SK-N-SH (cell line): ENCODE results near the gene RNGTT. TPM values are rescaled to one million over a fixed set of nuclear protein-coding genes. Genes with fewer than 3 reads are reported as not detected.

ENCODE experiments used
- CTCF ChIA-PET: fragments of 300-600, 350-600 bp; formaldehyde crosslinking; extraction: SDS; loops from one replicate; lab custom pipeline; 2021; lab: Yijun Ruan, JAX
- POLR2A ChIA-PET: fragments of 350-600 bp; sonication (Branson Sonifier 250); formaldehyde crosslinking; extraction: SDS; loops from one replicate; lab custom pipeline; 2020; ENCODE audit warnings: antibody characterized with exemption, inconsistent platforms; lab: Yijun Ruan, JAX
- DNase-seq: peaks from one replicate; pipeline ENCODE4 v3.0.0; 2012
- H2AFZ ChIP-seq: fragments of 200-600 bp; sonication (generic); 2 replicates; pipeline ENCODE4 v1.8.1; 2016; ENCODE audit warnings: antibody characterized with exemption, mild to moderate bottlenecking, low read depth
- H3F3A ChIP-seq: fragments of 200-600 bp; sonication (generic); replicated peaks from 2 replicates; pipeline ENCODE3; 2016; ENCODE audit warnings: antibody characterized with exemption, mild to moderate bottlenecking; ENCODE audit not compliant: insufficient read depth
- H3K27ac ChIP-seq, 2 experiments: fragments of 200-500 bp in 1 of 2; fragments of 200-600 bp in 1 of 2; sonication (Bioruptor generic) in 1 of 2; sonication (generic), shearing (Covaris generic) in 1 of 2; 2 replicates each; pipeline versions ENCODE4 v1.5.1 to v1.6.1; 2014 to 2016; ENCODE audit warnings: low read depth in 2 of 2, inconsistent platforms in 1 of 2, low read length in 1 of 2, mild to moderate bottlenecking in 1 of 2, mixed read lengths in 1 of 2
- H3K27me3 ChIP-seq: fragments of 200-600 bp; sonication (generic), shearing (Covaris generic); 2 replicates; pipeline ENCODE4 v1.6.1; 2016; ENCODE audit warnings: mixed run types; ENCODE audit not compliant: insufficient read depth
- H3K36me3 ChIP-seq, 2 experiments: fragments of 200-500 bp in 1 of 2; fragments of 200-600 bp in 1 of 2; sonication (Bioruptor generic) in 1 of 2; sonication (generic) in 1 of 2; replicated peaks in 1 of 2; 2 replicates each; pipeline versions ENCODE3 to v1.5.1; 2014 to 2016; ENCODE audit warnings: low read length in 1 of 2, mild to moderate bottlenecking in 1 of 2; ENCODE audit not compliant: insufficient read depth in 2 of 2, control insufficient read depth in 1 of 2
- H3K4me1 ChIP-seq, 2 experiments: fragments of 200-500 bp in 1 of 2; fragments of 200-600 bp in 1 of 2; sonication (Bioruptor generic) in 1 of 2; sonication (generic), shearing (Covaris generic) in 1 of 2; 2 replicates each; pipeline versions ENCODE4 v1.5.1 to v1.6.1; 2014 to 2016; ENCODE audit warnings: low read depth in 1 of 2, low read length in 1 of 2, mixed run types in 1 of 2; ENCODE audit not compliant: insufficient read depth in 2 of 2, control insufficient read depth in 1 of 2
- H3K4me2 ChIP-seq: fragments of 200-600 bp; sonication (generic), shearing (Covaris generic); 2 replicates; pipeline ENCODE4 v1.6.1; 2017; ENCODE audit warnings: mixed run types
- H3K4me3 ChIP-seq, 2 experiments: fragments of 200-500 bp in 1 of 2; fragments of 200-600 bp in 1 of 2; sonication (Bioruptor generic) in 1 of 2; sonication (generic), shearing (Covaris generic) in 1 of 2; 2 replicates each; pipeline versions ENCODE4 v1.5.1 to v1.8.1; 2014 to 2016; ENCODE audit warnings: low read depth in 2 of 2, inconsistent platforms in 1 of 2, low read length in 1 of 2, mild to moderate bottlenecking in 1 of 2, mixed read lengths in 1 of 2, moderate library complexity in 1 of 2
- H3K79me2 ChIP-seq: fragments of 200-600 bp; sonication (generic); 2 replicates; pipeline ENCODE4 v1.8.1; 2017; ENCODE audit warnings: mild to moderate bottlenecking; ENCODE audit not compliant: insufficient read depth
- H3K9ac ChIP-seq: fragments of 200-600 bp; sonication (generic); 2 replicates; pipeline ENCODE4 v1.6.1; 2017; ENCODE audit warnings: mixed run types
- H3K9me2 ChIP-seq: fragments of 200-600 bp; sonication (generic); 2 replicates; pipeline ENCODE4 v1.6.1; 2017; ENCODE audit warnings: mixed run types
- H3K9me3 ChIP-seq: fragments of 200-600 bp; sonication (generic); 2 replicates; pipeline ENCODE4 v1.6.1; 2017; ENCODE audit warnings: mixed run types, mild to moderate bottlenecking, moderate library complexity
- H4K20me1 ChIP-seq: fragments of 200-600 bp; sonication (generic); 2 replicates; pipeline ENCODE4 v1.6.1; 2017; ENCODE audit warnings: mild to moderate bottlenecking, mixed run types; ENCODE audit not compliant: insufficient read depth
- FOXJ3 ChIP-seq: sonication (generic); formaldehyde crosslinking; IDR thresholded peaks from 2 replicates; pipeline ENCODE4 v1.5.1; 2020; ENCODE audit warnings: mild to moderate bottlenecking, missing genetic modification reagents
- GABPA ChIP-seq: IDR thresholded peaks from 2 replicates; pipeline ENCODE4 v1.4.0; 2012; ENCODE audit warnings: low read depth, mild to moderate bottlenecking
- NFIC ChIP-seq: IDR thresholded peaks from 2 replicates; pipeline ENCODE4 v1.4.0; 2012; ENCODE audit warnings: borderline replicate concordance
- RAD21 ChIP-seq: IDR thresholded peaks from 2 replicates; pipeline ENCODE4 v1.6.1; 2012; ENCODE audit warnings: mild to moderate bottlenecking, low read length
- SIN3A ChIP-seq: IDR thresholded peaks from 2 replicates; pipeline ENCODE4 v1.6.1; 2012; ENCODE audit warnings: low read depth, mild to moderate bottlenecking, low read length, moderate library complexity, borderline replicate concordance
- TAF1 ChIP-seq: IDR thresholded peaks from 2 replicates; pipeline ENCODE4 v1.6.1; 2012; ENCODE audit warnings: low read depth, mild to moderate bottlenecking, low read length, moderate library complexity, borderline replicate concordance
- TCF12 ChIP-seq: IDR thresholded peaks from 2 replicates; pipeline ENCODE4 v1.4.0; 2012
- WGBS: methylation state at CpG from one replicate; pipeline ENCODE4 v1.1.6; 2017; ENCODE audit warnings: low lambda C conversion rate; 5-methylcytosine and 5-hydroxymethylcytosine counted together
- polyA plus RNA-seq, 3 experiments: library from polyadenylated mRNA; depleted of rRNA; stranded (reverse); fragments of >200 nt; gene quantifications; 2 replicates each; pipeline ENCODE4 v1.2.3, GENCODE V29; 2012
- TF ChIP-seq, protein P1 (sequence below): IDR thresholded peaks from 2 replicates; pipeline ENCODE4 v1.4.0; 2012; ENCODE audit warnings: low read depth
- TF ChIP-seq, protein P2 (sequence below): fragments of 150-350 bp; IDR thresholded peaks from 2 replicates; pipeline ENCODE4 v1.6.1; 2016; ENCODE audit warnings: mild to moderate bottlenecking, low read depth, low read length
- TF ChIP-seq, protein P3 (sequence below): fragments of 150-350 bp; IDR thresholded peaks from 2 replicates; pipeline ENCODE4 v1.6.1; 2017; ENCODE audit warnings: antibody characterized with exemption, low read length, low read depth, borderline replicate concordance

The RNGTT gene
- polyA plus RNA-seq, 1 of the 3 experiments (the other 2 are of a cell fraction), result 3.3 TPM

DNA sequence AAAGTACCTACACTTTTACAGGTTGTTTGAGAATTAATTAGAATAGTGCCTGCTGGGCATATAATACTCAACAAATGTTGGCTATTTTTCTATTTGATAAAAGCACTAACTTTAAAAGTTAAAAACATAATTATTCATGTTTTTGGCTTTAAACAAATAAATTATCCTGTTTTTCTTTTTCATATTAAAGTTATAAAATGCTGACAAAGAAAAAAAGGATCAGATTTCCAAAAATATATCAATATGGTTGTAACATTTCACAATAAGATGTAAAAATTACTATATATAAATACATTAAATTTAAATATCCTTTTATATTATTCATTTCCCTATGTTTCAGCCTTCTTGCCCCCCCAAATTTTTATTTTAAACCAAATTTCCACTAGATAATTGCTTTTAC lies 312.0 kb downstream of the RNGTT start:
- peaks cover 13% of the 10 kb centered on the region for H3F3A ChIP-seq
- no peak overlapping the region for H3K4me2 ChIP-seq
- no peak overlapping the region for H3K4me3 ChIP-seq
- no peak overlapping the region for H2AFZ ChIP-seq
- H3K9me3 ChIP-seq, result no peaks in the 10 kb centered on the region
- ChIA-PET CTCF (no interaction called here), POLR2A (no interaction called here)
- no peaks in the 10 kb centered on the region for H3K9me2 ChIP-seq
- TF ChIP-seq GABPA, result no peak
- TF ChIP-seq, protein P1, sequence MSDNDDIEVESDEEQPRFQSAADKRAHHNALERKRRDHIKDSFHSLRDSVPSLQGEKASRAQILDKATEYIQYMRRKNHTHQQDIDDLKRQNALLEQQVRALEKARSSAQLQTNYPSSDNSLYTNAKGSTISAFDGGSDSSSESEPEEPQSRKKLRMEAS, result no peak
- no peak for TF ChIP-seq FOXJ3
- TF ChIP-seq RAD21, result no peak
- DNase-seq, result no peak
- no peaks in the 10 kb centered on the region for H4K20me1 ChIP-seq
- no peak overlapping the region for H3K27ac ChIP-seq
- H3K79me2 ChIP-seq, result peaks cover 4% of the 10 kb centered on the region
- H3K36me3 ChIP-seq, result no peaks in the 10 kb centered on the region
- H3K4me1 ChIP-seq, result peaks cover 0 to 7% of the 10 kb centered on the region in 2 experiments; a peak in 3 of 4 replicates
- H3K9ac ChIP-seq, result no peak overlapping the region
- H3K27me3 ChIP-seq, result no peaks in the 10 kb centered on the region

DNA sequence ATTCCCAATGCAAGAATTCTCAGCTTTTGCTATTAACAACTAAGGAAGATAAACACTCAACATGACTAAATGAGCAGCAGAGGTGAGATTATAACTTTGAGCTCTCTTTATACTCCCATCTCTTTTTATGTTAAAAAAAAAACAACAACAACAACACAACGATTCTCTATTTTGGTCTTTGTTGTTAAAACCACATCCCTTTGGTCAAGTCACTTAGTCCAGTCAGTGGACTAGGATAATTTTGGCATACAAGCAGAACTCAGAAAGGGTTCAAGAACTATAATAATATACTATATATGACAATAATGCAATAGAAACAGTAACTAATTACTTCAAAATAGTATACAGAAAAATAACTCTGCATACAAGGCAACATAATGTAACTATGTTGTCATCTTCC lies 312.4 kb downstream of the RNGTT start:
- H3K27me3 ChIP-seq, result no peaks in the 10 kb centered on the region
- H3K4me2 ChIP-seq, result no peak overlapping the region
- POLR2A ChIA-PET, result no interaction called here
- no peaks in the 10 kb centered on the region for H3K9me3 ChIP-seq
- no peak overlapping the region for H3K4me3 ChIP-seq
- H3K9me2 ChIP-seq, result no peaks in the 10 kb centered on the region
- H3K9ac ChIP-seq, result no peak overlapping the region
- H3F3A ChIP-seq, result peaks cover 13% of the 10 kb centered on the region
- no peak for DNase-seq
- H3K4me1 ChIP-seq, result peaks cover 0 to 7% of the 10 kb centered on the region in 2 experiments; a peak in 3 of 4 replicates
- peaks cover 4% of the 10 kb centered on the region for H3K79me2 ChIP-seq
- 86% methylated on average over 1 of the region's 1 CpG for WGBS
- no peaks in the 10 kb centered on the region for H3K36me3 ChIP-seq
- no peak overlapping the region for H2AFZ ChIP-seq
- CTCF ChIA-PET, result no interaction called here
- H3K27ac ChIP-seq, result no peak overlapping the region
- H4K20me1 ChIP-seq, result no peaks in the 10 kb centered on the region
- TF ChIP-seq SIN3A (no peak), NFIC (no peak), TAF1 (no peak)
- TF ChIP-seq, protein P2, sequence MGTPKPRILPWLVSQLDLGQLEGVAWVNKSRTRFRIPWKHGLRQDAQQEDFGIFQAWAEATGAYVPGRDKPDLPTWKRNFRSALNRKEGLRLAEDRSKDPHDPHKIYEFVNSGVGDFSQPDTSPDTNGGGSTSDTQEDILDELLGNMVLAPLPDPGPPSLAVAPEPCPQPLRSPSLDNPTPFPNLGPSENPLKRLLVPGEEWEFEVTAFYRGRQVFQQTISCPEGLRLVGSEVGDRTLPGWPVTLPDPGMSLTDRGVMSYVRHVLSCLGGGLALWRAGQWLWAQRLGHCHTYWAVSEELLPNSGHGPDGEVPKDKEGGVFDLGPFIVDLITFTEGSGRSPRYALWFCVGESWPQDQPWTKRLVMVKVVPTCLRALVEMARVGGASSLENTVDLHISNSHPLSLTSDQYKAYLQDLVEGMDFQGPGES, result no peak
- TF ChIP-seq, protein P3, sequence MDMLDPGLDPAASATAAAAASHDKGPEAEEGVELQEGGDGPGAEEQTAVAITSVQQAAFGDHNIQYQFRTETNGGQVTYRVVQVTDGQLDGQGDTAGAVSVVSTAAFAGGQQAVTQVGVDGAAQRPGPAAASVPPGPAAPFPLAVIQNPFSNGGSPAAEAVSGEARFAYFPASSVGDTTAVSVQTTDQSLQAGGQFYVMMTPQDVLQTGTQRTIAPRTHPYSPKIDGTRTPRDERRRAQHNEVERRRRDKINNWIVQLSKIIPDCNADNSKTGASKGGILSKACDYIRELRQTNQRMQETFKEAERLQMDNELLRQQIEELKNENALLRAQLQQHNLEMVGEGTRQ, result no peak

DNA sequence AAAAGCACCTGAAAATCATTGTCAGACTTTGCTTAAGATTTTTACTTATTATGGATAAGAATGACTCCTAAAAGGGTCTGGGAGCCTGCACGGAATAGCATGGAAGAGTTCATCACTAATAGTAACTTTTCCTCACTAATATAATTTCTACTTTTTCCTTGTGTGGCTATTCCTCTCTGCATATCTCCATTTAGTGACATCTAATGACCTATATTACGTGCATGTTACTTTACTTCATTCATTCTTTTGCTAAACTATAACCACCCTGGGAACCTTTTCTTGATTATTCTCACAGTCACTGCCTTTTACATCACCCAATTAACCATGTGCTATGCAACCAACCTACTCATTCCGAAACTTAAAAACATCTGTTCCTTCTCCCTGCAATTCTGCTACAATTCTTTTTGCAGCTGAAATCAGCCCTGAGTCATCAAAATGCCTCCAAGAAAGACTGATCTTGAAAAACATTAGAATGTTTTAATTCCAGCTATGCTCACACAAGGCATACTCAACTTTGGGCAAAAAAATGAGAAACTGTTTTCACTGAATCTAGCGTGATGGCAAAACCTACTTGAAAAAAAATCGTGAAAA lies 313.3 kb downstream of the RNGTT start:
- peak overlapping the region in 1 of 2 experiments; percentile 30; a peak in 1 of 4 replicates for H3K27ac ChIP-seq
- peaks cover 0 to 7% of the 10 kb centered on the region in 2 experiments; a peak in 3 of 4 replicates for H3K4me1 ChIP-seq
- ChIA-PET CTCF (no interaction called here), POLR2A (no interaction called here)
- DNase-seq, result no peak
- no peaks in the 10 kb centered on the region for H3K27me3 ChIP-seq
- no peak overlapping the region for H3K4me3 ChIP-seq
- WGBS, result 67% methylated on average over 5 of the region's 5 CpGs
- peaks cover 13% of the 10 kb centered on the region for H3F3A ChIP-seq
- no peaks in the 10 kb centered on the region for H3K9me3 ChIP-seq
- H3K79me2 ChIP-seq, result peaks cover 4% of the 10 kb centered on the region
- peak overlapping the region; percentile 7; the same call in 1 of the 2 replicates for H3K4me2 ChIP-seq
- TF ChIP-seq, protein P1, result no peak
- peak; percentile 40; the same call in 1 of the 2 replicates for TF ChIP-seq TCF12
- no peaks in the 10 kb centered on the region for H4K20me1 ChIP-seq
- H3K36me3 ChIP-seq, result no peaks in the 10 kb centered on the region
- no peaks in the 10 kb centered on the region for H3K9me2 ChIP-seq
- no peak overlapping the region for H2AFZ ChIP-seq
- H3K9ac ChIP-seq, result no peak overlapping the region
